ENCODE results near the gene ADRA2B. TPM values are rescaled to one million over a fixed set of nuclear protein-coding genes. Genes with fewer than 3 reads are reported as not detected.

The ADRA2B gene
- total RNA-seq, 1 experiment from 2014 or later: 4.7 TPM

DNA sequence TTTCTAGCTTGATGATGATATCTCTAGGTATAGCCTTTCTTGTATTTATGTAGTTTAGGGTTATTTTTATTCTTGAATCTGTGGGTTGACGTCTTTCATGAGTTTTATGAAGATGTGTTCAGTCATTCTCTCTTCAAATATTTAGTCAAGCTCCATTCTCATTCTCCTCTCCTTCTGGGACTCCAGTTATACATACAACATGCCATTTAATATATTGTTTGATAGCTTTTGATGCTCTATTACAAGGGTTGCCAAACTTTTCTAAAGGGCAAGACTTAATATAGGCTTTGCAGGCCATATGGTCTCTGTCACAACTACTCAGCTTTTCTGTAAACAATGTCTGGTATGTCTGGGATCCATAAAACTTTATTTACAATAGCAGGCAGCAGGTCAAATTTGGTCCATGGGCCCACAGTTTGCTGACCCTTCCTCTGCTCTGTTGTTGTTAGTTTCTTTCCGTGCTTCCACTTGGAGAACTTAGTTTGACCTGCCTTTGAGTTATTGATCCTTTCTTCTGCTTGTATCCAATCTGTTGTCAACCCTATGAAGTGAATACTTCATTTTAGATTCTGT, 41.1 kb downstream of the ADRA2B start (continued):
- TF ChIP-seq, protein P1, sequence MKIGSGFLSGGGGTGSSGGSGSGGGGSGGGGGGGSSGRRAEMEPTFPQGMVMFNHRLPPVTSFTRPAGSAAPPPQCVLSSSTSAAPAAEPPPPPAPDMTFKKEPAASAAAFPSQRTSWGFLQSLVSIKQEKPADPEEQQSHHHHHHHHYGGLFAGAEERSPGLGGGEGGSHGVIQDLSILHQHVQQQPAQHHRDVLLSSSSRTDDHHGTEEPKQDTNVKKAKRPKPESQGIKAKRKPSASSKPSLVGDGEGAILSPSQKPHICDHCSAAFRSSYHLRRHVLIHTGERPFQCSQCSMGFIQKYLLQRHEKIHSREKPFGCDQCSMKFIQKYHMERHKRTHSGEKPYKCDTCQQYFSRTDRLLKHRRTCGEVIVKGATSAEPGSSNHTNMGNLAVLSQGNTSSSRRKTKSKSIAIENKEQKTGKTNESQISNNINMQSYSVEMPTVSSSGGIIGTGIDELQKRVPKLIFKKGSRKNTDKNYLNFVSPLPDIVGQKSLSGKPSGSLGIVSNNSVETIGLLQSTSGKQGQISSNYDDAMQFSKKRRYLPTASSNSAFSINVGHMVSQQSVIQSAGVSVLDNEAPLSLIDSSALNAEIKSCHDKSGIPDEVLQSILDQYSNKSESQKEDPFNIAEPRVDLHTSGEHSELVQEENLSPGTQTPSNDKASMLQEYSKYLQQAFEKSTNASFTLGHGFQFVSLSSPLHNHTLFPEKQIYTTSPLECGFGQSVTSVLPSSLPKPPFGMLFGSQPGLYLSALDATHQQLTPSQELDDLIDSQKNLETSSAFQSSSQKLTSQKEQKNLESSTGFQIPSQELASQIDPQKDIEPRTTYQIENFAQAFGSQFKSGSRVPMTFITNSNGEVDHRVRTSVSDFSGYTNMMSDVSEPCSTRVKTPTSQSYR (CRISPR knock-in tag; IDR thresholded peaks at IDR 0.05): no peak
- TF ChIP-seq, protein P2, sequence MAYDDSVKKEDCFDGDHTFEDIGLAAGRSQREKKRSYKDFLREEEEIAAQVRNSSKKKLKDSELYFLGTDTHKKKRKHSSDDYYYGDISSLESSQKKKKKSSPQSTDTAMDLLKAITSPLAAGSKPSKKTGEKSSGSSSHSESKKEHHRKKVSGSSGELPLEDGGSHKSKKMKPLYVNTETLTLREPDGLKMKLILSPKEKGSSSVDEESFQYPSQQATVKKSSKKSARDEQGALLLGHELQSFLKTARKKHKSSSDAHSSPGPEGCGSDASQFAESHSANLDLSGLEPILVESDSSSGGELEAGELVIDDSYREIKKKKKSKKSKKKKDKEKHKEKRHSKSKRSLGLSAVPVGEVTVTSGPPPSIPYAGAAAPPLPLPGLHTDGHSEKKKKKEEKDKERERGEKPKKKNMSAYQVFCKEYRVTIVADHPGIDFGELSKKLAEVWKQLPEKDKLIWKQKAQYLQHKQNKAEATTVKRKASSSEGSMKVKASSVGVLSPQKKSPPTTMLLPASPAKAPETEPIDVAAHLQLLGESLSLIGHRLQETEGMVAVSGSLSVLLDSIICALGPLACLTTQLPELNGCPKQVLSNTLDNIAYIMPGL (CRISPR knock-in tag; IDR thresholded peaks at IDR 0.05): no peak
- TF ChIP-seq, protein P3, sequence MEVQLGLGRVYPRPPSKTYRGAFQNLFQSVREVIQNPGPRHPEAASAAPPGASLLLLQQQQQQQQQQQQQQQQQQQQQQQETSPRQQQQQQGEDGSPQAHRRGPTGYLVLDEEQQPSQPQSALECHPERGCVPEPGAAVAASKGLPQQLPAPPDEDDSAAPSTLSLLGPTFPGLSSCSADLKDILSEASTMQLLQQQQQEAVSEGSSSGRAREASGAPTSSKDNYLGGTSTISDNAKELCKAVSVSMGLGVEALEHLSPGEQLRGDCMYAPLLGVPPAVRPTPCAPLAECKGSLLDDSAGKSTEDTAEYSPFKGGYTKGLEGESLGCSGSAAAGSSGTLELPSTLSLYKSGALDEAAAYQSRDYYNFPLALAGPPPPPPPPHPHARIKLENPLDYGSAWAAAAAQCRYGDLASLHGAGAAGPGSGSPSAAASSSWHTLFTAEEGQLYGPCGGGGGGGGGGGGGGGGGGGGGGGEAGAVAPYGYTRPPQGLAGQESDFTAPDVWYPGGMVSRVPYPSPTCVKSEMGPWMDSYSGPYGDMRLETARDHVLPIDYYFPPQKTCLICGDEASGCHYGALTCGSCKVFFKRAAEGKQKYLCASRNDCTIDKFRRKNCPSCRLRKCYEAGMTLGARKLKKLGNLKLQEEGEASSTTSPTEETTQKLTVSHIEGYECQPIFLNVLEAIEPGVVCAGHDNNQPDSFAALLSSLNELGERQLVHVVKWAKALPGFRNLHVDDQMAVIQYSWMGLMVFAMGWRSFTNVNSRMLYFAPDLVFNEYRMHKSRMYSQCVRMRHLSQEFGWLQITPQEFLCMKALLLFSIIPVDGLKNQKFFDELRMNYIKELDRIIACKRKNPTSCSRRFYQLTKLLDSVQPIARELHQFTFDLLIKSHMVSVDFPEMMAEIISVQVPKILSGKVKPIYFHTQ (CRISPR knock-in tag; IDR thresholded peaks at IDR 0.05): no peak
- TF ChIP-seq, protein P4, sequence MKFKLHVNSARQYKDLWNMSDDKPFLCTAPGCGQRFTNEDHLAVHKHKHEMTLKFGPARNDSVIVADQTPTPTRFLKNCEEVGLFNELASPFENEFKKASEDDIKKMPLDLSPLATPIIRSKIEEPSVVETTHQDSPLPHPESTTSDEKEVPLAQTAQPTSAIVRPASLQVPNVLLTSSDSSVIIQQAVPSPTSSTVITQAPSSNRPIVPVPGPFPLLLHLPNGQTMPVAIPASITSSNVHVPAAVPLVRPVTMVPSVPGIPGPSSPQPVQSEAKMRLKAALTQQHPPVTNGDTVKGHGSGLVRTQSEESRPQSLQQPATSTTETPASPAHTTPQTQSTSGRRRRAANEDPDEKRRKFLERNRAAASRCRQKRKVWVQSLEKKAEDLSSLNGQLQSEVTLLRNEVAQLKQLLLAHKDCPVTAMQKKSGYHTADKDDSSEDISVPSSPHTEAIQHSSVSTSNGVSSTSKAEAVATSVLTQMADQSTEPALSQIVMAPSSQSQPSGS (CRISPR knock-in tag; IDR thresholded peaks at IDR 0.05; ENCODE audit: borderline replicate concordance, low read depth): no peak
- TF ChIP-seq, protein P5, sequence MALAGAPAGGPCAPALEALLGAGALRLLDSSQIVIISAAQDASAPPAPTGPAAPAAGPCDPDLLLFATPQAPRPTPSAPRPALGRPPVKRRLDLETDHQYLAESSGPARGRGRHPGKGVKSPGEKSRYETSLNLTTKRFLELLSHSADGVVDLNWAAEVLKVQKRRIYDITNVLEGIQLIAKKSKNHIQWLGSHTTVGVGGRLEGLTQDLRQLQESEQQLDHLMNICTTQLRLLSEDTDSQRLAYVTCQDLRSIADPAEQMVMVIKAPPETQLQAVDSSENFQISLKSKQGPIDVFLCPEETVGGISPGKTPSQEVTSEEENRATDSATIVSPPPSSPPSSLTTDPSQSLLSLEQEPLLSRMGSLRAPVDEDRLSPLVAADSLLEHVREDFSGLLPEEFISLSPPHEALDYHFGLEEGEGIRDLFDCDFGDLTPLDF (CRISPR knock-in tag; IDR thresholded peaks at IDR 0.05): no peak
- TF ChIP-seq NR3C1 (CRISPR knock-in tag; conservative IDR thresholded peaks at IDR 0.05; ENCODE audit: low read depth) (no peak), RELA (CRISPR knock-in tag; IDR thresholded peaks at IDR 0.05; ENCODE audit: borderline replicate concordance) (no peak), ESRRA (CRISPR knock-in tag; IDR thresholded peaks at IDR 0.05; ENCODE audit: borderline replicate concordance) (no peak)

DNA sequence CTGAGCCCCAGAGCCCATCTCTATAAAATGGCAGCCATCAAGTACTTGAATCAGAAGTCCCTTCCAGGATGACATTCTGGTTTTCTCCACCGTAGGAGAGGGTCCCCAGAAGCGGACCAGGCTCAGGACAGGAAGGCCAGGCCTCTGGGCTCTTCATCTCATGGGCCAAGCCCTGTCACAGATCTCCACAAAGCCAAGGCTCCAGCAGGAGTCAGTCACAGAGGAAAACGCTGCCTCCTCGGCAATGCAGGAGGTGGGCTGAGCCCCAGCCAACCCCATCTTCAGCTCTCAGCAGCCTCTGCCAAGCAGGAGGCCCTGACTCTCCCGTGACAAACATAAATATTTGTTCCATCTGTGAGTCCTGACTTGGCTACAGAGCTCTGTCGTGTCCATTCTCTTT, 42.2 kb downstream of the ADRA2B start:
- POLR2A ChIA-PET: no interaction called here
- Mint-ChIP-seq H3K27ac (no peak overlapping the region), H3K27me3 (ENCODE audit: low read depth) (no peaks in the 10 kb centered on the region)

DNA sequence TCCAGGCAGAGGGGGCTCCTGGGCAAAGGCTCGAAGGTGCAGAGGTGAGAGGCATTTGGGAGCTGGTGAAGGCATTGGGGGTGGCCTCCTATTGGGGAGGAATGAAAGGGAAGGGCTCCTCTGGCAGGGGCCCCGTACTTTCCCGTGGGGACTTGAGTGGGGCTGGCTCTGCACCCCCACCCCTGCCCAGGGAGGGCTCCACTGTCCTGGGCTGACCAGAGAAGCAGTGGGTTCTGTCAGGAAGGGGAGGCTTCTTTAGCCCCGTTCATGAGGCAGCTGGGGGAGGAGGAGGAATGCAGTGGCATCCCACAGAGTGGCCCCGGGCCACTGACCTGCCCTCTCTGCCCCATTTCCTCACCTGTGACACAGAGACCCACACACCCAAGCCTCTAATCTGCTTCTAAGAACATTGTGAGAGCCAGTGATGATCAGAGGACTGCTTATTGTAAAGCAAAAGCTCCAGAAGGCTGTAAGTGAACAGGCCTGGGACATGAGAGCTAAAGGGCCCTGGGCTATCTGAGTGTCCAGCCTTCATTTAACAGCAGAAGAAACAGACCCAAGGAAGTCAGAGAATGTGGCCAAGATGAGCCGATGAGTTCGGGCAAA, 43.1 kb downstream of the ADRA2B start:
- H3K9me3 Mint-ChIP-seq: peaks cover 3% of the 10 kb centered on the region; the same call in 1 of the 2 replicates
- H3K4me3 Mint-ChIP-seq: no peak overlapping the region
- ATAC-seq: no peak
- POLR2A ChIA-PET: no interaction called here
- no peak for DNase-seq (ENCODE audit: low spot score)
- no peak overlapping the region for H3K27ac Mint-ChIP-seq
- no peaks in the 10 kb centered on the region for H3K36me3 Mint-ChIP-seq
- H3K27me3 Mint-ChIP-seq (ENCODE audit: low read depth): no peaks in the 10 kb centered on the region
- CTCF ChIA-PET: interaction anchor here (1.0 to 1.7 kb wide), 3 partner anchors 19 to 101 kb away, joined by 3 read pairs; no protein-coding TSS in a partner anchor
- H3K4me1 Mint-ChIP-seq: no peaks in the 10 kb centered on the region
- TF ChIP-seq, protein P6, sequence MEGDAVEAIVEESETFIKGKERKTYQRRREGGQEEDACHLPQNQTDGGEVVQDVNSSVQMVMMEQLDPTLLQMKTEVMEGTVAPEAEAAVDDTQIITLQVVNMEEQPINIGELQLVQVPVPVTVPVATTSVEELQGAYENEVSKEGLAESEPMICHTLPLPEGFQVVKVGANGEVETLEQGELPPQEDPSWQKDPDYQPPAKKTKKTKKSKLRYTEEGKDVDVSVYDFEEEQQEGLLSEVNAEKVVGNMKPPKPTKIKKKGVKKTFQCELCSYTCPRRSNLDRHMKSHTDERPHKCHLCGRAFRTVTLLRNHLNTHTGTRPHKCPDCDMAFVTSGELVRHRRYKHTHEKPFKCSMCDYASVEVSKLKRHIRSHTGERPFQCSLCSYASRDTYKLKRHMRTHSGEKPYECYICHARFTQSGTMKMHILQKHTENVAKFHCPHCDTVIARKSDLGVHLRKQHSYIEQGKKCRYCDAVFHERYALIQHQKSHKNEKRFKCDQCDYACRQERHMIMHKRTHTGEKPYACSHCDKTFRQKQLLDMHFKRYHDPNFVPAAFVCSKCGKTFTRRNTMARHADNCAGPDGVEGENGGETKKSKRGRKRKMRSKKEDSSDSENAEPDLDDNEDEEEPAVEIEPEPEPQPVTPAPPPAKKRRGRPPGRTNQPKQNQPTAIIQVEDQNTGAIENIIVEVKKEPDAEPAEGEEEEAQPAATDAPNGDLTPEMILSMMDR (IDR thresholded peaks at IDR 0.05): no peak
- TF ChIP-seq, protein P7, sequence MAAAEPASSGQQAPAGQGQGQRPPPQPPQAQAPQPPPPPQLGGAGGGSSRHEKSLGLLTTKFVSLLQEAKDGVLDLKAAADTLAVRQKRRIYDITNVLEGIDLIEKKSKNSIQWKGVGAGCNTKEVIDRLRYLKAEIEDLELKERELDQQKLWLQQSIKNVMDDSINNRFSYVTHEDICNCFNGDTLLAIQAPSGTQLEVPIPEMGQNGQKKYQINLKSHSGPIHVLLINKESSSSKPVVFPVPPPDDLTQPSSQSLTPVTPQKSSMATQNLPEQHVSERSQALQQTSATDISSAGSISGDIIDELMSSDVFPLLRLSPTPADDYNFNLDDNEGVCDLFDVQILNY (CRISPR knock-in tag; IDR thresholded peaks at IDR 0.05): no peak
- no peak for TF ChIP-seq ZNF219 (CRISPR knock-in tag; IDR thresholded peaks at IDR 0.05; ENCODE audit: borderline replicate concordance)
- no peak for TF ChIP-seq OVOL2 (CRISPR knock-in tag; IDR thresholded peaks at IDR 0.05; ENCODE audit: borderline replicate concordance)
- TF ChIP-seq, protein P8, sequence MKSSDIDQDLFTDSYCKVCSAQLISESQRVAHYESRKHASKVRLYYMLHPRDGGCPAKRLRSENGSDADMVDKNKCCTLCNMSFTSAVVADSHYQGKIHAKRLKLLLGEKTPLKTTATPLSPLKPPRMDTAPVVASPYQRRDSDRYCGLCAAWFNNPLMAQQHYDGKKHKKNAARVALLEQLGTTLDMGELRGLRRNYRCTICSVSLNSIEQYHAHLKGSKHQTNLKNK (CRISPR knock-in tag; IDR thresholded peaks at IDR 0.05): no peak
- TF ChIP-seq, protein P9, sequence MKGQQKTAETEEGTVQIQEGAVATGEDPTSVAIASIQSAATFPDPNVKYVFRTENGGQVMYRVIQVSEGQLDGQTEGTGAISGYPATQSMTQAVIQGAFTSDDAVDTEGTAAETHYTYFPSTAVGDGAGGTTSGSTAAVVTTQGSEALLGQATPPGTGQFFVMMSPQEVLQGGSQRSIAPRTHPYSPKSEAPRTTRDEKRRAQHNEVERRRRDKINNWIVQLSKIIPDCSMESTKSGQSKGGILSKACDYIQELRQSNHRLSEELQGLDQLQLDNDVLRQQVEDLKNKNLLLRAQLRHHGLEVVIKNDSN (CRISPR knock-in tag; IDR thresholded peaks at IDR 0.05): no peak
- no peak for TF ChIP-seq FOXJ3 (CRISPR knock-in tag; IDR thresholded peaks at IDR 0.05; ENCODE audit: borderline replicate concordance)
- no peak for TF ChIP-seq NR2C2 (CRISPR knock-in tag; IDR thresholded peaks at IDR 0.05)

More for the DNA sequence above, 42.2 kb downstream of the ADRA2B start:
- ATAC-seq (no peak), DNase-seq (ENCODE audit: low spot score) (no peak)
- peaks cover 3% of the 10 kb centered on the region; the same call in 1 of the 2 replicates for H3K9me3 Mint-ChIP-seq
- no peak overlapping the region for H3K4me3 Mint-ChIP-seq
- no peak for TF ChIP-seq EMX1 (CRISPR knock-in tag; IDR thresholded peaks at IDR 0.05)
- CTCF ChIA-PET: interaction anchor here (1.0 to 2.0 kb wide), 5 partner anchors 18 to 100 kb away, joined by 3 to 9 read pairs (median 3); partner anchors contain the start of gene ASTL
- no peaks in the 10 kb centered on the region for H3K36me3 Mint-ChIP-seq
- no peaks in the 10 kb centered on the region for H3K4me1 Mint-ChIP-seq

All from WTC11 (cell line).